Inferior parietal cortex (tissue), 1 donor: ENCODE measurements around the gene CRB2.

Experiments used
- DNase-seq: peaks from one replicate; pipeline ENCODE4 v3.0.0-alpha.2; 2016; ENCODE audit errors: extremely low spot score

The CRB2 gene

GRCh38 chr9:123364241-123364824, 8.3 kb downstream of the CRB2 start:
- no peak for DNase-seq

DNA sequence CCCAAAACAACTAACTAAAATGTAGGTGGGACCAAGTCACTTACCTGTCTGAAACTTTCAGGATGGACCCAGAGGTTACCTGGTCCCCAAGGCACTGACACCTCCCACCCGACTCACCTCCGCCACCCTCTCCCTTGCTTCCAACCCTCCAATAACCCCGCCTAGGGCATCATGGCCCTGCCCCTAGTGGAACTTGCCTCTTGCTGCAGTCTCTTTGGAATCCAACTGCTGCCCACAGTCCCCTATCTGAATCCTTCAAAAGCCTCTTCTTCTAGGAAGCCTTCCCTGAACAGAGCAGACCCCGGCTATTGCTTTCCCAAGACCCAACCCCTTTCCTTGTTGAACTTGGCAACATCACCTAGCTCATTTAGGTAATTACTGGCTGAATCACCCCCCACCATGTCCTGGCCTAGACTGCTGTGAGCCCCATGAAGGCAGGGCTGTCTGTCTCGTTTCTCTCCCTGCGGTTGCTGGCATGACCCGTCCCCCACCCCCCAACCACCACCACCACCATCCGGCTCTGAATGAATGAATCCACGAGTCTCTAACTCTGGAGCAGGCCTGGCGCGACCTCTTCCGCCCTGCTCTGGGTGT, 9.4 kb downstream of the CRB2 start:
- DNase-seq = no peak

- DNase-seq = no peak
Measured at GRCh38 chr9:123365881-123366528, 10.0 kb downstream of the CRB2 start.

- DNase-seq = no peak
Measured at GRCh38 chr9:123368023-123368422, 12.0 kb downstream of the CRB2 start.

DNA sequence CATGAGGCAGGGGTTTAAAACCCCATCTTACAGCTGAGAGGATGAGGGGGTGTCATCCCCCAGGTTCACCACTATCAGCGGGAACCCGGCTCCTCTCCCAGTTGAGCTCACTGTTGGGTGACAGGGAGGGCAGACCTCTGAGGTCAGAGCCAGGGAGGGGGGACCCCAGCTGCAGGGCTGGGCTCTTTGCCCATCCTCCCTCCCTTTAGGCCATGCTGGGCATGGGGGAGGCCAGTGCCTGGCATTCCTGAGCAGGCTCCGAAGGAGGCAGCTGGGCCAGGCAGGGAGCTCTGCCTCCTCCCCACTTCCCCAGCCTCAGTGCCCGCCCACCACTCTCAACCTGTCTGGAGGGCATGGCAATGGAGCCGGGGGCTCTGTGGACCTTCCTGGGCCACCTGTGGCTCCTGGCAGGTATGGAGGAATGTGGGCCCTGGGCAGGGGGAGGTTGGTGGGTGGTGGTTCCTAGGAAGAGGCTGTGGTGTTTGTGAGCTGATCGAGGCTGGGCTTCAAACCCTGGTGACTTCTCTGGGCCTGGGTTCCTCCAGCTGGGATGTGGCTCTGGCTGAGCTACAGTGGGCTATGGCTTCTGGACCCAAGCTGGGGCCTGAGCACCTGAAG, 12.6 kb downstream of the CRB2 start:
- DNase-seq = peak; percentile 69

GRCh38 chr9:123369296-123369695, 13.3 kb downstream of the CRB2 start:
- no peak for DNase-seq

DNA sequence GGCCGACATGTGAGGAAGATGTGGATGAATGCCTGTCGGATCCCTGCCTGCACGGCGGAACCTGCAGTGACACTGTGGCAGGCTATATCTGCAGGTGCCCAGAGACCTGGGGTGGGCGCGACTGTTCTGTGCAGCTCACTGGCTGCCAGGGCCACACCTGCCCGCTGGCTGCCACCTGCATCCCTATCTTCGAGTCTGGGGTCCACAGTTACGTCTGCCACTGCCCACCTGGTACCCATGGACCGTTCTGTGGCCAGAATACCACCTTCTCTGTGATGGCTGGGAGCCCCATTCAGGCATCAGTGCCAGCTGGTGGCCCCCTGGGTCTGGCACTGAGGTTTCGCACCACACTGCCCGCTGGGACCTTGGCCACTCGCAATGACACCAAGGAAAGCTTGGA, 14.1 kb downstream of the CRB2 start:
- DNase-seq = no peak

DNA sequence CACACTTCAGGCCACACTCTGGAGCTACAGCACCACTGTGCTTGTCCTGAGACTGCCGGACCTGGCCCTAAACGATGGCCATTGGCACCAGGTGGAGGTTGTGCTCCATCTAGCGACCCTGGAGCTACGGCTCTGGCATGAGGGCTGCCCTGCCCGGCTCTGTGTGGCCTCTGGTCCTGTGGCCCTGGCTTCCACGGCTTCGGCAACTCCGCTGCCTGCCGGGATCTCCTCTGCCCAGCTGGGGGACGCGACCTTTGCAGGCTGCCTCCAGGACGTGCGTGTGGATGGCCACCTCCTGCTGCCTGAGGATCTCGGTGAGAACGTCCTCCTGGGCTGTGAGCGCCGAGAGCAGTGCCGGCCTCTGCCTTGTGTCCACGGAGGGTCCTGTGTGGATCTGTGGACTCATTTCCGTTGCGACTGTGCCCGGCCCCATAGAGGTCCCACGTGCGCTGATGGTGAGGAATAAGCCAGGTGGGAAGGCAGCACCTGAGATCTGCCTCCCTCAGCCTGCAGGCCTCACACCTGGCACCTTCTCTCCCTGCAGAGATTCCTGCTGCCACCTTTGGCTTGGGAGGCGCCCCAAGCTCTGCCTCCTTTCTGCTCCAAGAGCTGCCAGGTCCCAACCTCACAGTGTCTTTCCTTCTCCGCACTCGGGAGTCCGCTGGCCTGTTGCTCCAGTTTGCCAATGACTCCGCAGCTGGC, 14.7 kb downstream of the CRB2 start:
- no peak for DNase-seq

- no peak for DNase-seq
Measured at GRCh38 chr9:123371228-123371584, 15.2 kb downstream of the CRB2 start.

DNA sequence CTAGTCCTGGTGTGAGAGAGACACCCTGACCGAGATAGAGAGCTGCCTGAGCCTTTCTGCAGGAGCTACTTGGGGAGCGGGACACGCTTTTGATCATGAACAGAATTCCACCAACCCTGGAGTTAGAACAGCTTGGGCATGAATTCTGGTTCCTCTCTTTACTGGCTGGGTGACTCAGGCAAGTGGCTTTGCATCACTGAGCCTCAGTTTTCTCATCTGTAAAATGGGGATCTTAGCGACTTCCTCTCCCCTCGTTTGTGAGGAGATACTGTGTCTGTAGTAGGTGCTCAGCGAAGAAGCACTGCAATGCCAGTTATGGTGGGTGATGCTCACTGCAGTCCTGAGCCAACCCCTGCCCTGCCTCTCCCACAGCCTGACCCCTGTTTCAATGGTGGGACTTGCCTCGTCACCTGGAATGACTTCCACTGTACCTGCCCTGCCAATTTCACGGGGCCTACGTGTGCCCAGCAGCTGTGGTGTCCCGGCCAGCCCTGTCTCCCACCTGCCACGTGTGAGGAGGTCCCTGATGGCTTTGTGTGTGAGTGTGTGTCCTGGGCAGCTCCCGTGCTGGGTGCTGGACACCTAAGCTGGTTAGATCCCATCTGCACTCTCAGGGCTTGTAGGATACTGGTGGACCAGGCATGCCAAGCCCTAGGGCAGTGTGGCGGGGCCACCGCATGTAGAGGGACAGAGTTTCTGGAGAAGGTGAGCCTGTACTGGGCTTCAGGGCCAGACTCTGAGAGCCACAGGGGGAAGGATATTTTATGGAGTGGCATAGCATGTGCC, 16.0 kb downstream of the CRB2 start:
- no peak for DNase-seq

DNA sequence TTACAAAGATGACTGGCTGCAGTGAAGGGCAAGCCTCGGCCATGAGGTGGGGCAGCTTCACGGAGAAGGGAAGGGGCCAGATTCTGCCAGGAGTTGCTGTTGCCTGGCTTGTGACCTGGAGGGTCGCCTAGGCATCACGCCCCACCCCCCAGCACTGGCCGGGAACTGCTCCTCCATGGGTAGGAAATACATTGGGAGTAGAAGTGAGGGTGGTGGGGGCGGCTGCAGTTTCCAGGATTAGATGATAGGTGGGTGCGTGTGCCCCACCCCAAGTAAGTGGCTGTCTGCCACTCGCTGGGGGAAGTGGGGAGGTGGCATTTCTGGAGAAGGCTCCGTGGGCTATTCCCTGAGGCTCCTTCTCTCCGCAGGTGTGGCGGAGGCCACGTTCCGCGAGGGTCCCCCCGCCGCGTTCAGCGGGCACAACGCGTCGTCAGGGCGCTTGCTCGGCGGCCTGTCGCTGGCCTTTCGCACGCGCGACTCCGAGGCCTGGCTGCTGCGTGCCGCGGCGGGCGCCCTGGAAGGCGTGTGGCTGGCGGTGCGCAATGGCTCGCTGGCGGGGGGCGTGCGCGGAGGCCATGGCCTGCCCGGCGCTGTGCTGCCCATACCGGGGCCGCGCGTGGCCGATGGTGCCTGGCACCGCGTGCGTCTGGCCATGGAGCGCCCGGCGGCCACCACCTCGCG, 16.9 kb downstream of the CRB2 start:
- no peak for DNase-seq

GRCh38 chr9:123373447-123373923, 17.5 kb downstream of the CRB2 start:
- no peak for DNase-seq

GRCh38 chr9:123373946-123374345, 17.9 kb downstream of the CRB2 start:
- DNase-seq = no peak

DNA sequence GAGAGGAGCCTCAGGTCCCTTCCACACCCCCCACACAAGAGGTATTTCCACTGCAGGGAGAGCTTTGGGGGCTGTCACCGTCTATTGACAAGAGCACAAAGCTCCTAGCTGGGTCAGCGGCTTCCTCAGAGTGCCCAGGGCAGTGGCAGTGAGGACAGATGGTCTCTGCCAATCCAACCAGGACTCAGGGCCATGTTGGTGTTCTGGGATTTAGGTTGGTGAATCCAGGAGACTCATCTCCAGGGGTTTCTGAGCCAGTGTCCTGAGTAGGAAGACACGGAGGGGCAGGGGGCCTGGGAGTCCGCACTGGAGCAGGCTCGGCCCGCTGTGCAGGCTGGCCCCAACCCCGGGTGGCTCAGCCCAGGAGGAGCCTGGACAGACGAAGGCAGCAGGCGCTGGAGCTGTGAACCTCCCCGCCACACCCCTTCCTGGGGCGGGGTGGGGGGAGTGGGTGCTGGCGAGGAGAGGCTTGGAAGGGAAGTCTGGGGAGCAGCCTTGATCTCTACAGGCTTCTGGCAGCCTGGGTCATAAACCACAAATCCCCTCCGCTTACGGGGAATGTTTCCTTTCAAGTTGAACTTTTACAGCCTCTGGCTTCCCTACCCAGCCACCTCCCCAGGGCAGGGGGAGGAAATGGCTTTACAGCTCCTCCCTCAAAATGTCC, 19.6 kb downstream of the CRB2 start:
- DNase-seq = no peak

DNA sequence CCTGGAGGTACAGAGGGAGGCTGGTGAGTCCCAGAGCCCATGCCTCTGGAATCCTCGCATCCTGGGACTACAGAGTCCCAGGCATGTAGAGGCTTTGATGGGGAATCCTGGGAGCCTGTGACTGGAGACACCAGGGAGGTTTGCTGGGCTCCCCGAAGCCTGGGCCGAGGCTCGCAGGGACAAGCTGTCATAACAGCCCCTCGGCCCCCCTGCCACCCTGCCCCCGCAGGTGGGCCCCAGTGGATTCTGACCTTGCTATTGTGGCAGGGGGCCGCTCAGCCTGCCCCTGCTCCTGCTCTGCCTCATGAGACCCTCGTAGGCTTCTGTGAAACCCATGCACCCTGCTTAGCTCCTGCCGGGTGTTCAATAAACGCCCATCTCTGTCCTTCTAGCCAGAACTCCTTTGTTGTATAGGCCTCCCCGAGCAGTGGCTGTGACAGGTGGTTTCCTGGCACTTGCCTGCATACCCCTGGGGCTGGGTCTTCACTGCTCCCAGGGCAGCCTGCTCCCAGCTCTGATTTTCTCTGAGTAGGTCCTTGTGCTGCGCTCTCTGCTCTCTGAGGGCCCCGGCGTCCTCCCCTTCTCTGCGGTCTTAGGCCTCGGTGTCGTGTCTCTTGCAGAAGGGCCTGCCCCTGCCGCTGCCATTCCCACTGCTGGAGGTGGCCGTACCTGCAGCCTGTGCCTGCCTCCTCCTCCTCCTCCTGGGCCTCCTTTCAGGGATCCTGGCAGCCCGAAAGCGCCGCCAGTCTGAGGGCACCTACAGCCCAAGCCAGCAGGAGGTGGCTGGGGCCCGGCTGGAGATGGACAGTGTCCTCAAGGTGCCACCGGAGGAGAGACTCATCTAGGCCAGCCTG, 20.4 kb downstream of the CRB2 start:
- no peak for DNase-seq

GRCh38 chr9:123377211-123377971, 21.4 kb downstream of the CRB2 start:
- no peak for DNase-seq

DNA sequence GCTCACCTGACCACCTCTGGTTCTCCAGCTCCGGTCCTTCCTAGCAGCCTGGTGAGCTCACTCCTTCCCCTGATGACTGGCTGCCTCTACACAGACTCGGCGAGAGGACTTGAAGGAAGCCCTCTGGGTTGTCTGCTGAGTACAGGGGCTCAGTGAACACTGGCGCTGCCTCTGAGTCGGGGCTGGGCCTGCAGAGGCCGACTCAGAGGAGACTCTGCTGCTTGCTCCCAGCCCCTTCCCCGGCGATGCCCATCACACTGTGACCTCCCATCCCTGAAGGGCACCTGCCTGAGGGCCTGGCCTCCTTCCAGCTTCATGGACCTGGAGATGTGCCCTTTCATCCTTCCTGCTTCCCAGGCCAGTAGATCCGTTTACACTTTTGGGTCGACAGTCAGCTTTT, 22.0 kb downstream of the CRB2 start:
- no peak for DNase-seq

DNA sequence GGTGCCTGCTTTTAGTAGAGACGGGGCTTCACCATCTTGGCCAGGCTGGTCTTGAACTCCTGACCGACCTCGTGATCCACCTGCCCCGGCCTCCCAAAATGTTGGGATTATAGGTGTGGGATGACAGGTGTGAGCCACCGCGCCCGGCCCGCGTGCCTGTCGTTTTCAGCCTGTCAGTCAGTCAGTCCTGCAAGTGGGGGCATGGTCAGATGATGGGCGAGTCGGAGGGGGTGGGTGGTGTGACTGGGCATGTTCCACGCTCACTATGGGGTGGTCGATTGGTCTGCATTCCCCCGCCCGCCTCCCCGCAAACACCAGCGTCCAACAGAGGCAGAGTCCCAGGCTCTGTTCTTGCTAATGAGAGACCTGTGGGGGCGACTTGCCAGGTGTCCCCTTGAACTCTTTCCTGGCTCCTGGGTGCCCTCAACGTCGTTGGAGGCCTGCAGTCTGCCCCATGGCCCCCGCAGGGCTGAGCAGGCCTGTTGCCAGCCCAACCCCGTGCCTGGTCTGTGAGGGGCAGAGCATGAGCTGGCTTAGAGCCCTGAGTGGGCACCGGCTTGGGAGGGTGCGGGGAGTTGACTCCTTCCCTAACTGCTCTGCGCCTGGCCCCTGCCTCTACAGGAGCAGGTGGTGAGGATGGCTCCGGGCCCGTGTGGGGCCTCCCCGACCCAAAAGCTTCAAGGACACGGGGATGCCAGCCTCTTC, 23.1 kb downstream of the CRB2 start:
- no peak for DNase-seq
